HepG2 (cell line): ENCODE data around the gene C1orf146. TPM values are rescaled to one million over a fixed set of nuclear protein-coding genes. Genes with fewer than 3 reads are reported as not detected.

Experiments used
- ATAC-seq: fragments of 200-7000 bp; cut with Tn5 transposase; 3 replicates; pipeline ENCODE4 v1.9.1; 2020; ENCODE audit warnings: mild to moderate bottlenecking, moderate library complexity
- BruUV-seq: library from RNA; stranded (reverse); fragments of 400-500 nt; replicated peaks from 2 replicates; lab custom pipeline; 2021; lab: Mats Ljungman, UMichigan
- CTCF ChIA-PET: fragments of 300-600 bp; formaldehyde crosslinking; extraction: SDS; loops from one replicate; lab custom pipeline; 2021; ENCODE audit warnings: low total read pairs, inconsistent platforms, low intra/inter-chr PET ratio; lab: Yijun Ruan, JAX
- POLR2A ChIA-PET: fragments of 350-600 bp; sonication (Branson Sonifier 250); formaldehyde crosslinking; loops from one replicate; lab custom pipeline; 2020; ENCODE audit warnings: antibody characterized with exemption, inconsistent platforms; lab: Yijun Ruan, JAX
- DNase-seq: peaks from one replicate; pipeline ENCODE4 v3.0.0-alpha.2; 2015; ENCODE audit warnings: low spot score
- FAIRE-seq: peaks from 3 replicates; lab custom pipeline; 2011; peaks lifted over from hg19 to GRCh38; lab: Jason Lieb, UNC
- H2AFZ ChIP-seq: one replicate; pipeline ENCODE4 v1.6.1; 2011; ENCODE audit warnings: low read length, inconsistent platforms
- H3K27ac ChIP-seq: fragments of 300-600 bp; 3 replicates; pipeline ENCODE4 v1.8.0; 2011; ENCODE audit warnings: mixed run types, mild to moderate bottlenecking, mixed read lengths, low read length, inconsistent platforms; ENCODE audit not compliant: insufficient read depth; ENCODE audit errors: extremely low read length
- H3K27me3 ChIP-seq, 2 experiments: fragments of 200-600 bp in 1 of 2; 2 replicates in 1 of 2; 3 replicates in 1 of 2; pipeline versions ENCODE4 v1.6.0 to v1.8.0; 2011; ENCODE audit warnings: low read length in 2 of 2, mild to moderate bottlenecking in 2 of 2, moderate library complexity in 2 of 2, inconsistent platforms in 1 of 2; ENCODE audit not compliant: insufficient read depth in 2 of 2, control insufficient read depth in 1 of 2
- H3K36me3 ChIP-seq, 2 experiments: fragments of 200-600 bp in 1 of 2; replicated peaks in 1 of 2; 2 replicates in 1 of 2; 3 replicates in 1 of 2; pipeline versions ENCODE4 v1.5.1 to v1.8.0; 2011; ENCODE audit warnings: low read length in 2 of 2, inconsistent platforms in 1 of 2; ENCODE audit not compliant: insufficient read depth in 2 of 2, control insufficient read depth in 1 of 2
- H3K4me1 ChIP-seq: 2 replicates; pipeline ENCODE4 v1.5.1; 2012; ENCODE audit warnings: low read length, inconsistent platforms; ENCODE audit not compliant: insufficient read depth
- H3K4me2 ChIP-seq: 2 replicates; pipeline ENCODE4 v1.6.0; 2011; ENCODE audit warnings: low read depth, low read length, inconsistent platforms
- H3K4me3 ChIP-seq, 3 experiments: fragments of 200-600 bp in 1 of 3; sonication (generic), shearing (Covaris generic) in 1 of 3; replicated peaks in 1 of 3; 2 replicates each; pipeline ENCODE4 v1.5.1; 2011 to 2016; ENCODE audit warnings: low read length in 3 of 3, inconsistent platforms in 2 of 3, low read depth in 2 of 3, mild to moderate bottlenecking in 2 of 3, control low read depth in 1 of 3, mixed read lengths in 1 of 3; ENCODE audit not compliant: insufficient read depth in 1 of 3
- H3K79me2 ChIP-seq: one replicate; pipeline ENCODE4 v1.6.1; 2011; ENCODE audit warnings: low read length, inconsistent platforms; ENCODE audit not compliant: insufficient read depth
- H3K9ac ChIP-seq: 2 replicates; pipeline ENCODE4 v1.6.0; 2011; ENCODE audit warnings: mild to moderate bottlenecking, low read depth, low read length, inconsistent platforms; ENCODE audit not compliant: insufficient read depth
- H3K9me3 ChIP-seq: 2 replicates; pipeline ENCODE4 v1.5.1; 2012; ENCODE audit warnings: mild to moderate bottlenecking, low read length
- H4K20me1 ChIP-seq: 2 replicates; pipeline ENCODE4 v1.6.0; 2011; ENCODE audit warnings: inconsistent platforms, mild to moderate bottlenecking, low read length, moderate library complexity; ENCODE audit not compliant: insufficient read depth
- CBX2 ChIP-seq, 2 experiments: fragments of 200-600 bp in 1 of 2; sonication (generic); formaldehyde crosslinking in 1 of 2; IDR thresholded peaks; 2 replicates each; pipeline versions ENCODE4 v1.7.0 to v1.8.1; 2018 to 2022; ENCODE audit warnings: low read depth in 2 of 2, low read length in 1 of 2, mild to moderate bottlenecking in 1 of 2, missing genetic modification reagents in 1 of 2
- FLYWCH1 ChIP-seq: sonication (generic); formaldehyde crosslinking; IDR thresholded peaks from 2 replicates; pipeline ENCODE4 v1.8.1; 2023; ENCODE audit warnings: mild to moderate bottlenecking, missing genetic modification reagents
- FOXP1 ChIP-seq, 2 experiments: fragments of 450-650 bp in 1 of 2; IDR thresholded peaks; 2 replicates each; pipeline ENCODE4 v1.6.1; 2017 to 2018; ENCODE audit warnings: antibody characterized with exemption in 1 of 2
- GLMP ChIP-seq: sonication (generic); formaldehyde crosslinking; IDR thresholded peaks from 2 replicates; pipeline ENCODE4 v1.9.0; 2021; ENCODE audit warnings: missing genetic modification reagents, mild to moderate bottlenecking, borderline replicate concordance
- IRF2 ChIP-seq: IDR thresholded peaks from 2 replicates; pipeline ENCODE4 v1.6.1; 2018; ENCODE audit warnings: missing genetic modification reagents, missing compliant biosample characterization
- KAT2B ChIP-seq: fragments of 150-350 bp; IDR thresholded peaks from 2 replicates; pipeline ENCODE4 v1.6.1; 2014; ENCODE audit warnings: low read depth, low read length, borderline replicate concordance
- KMT2A ChIP-seq: sonication (generic); formaldehyde crosslinking; IDR thresholded peaks from 2 replicates; pipeline ENCODE4 v1.4.0; 2020; ENCODE audit warnings: missing genetic modification reagents
- MTA3 ChIP-seq: sonication (generic); formaldehyde crosslinking; IDR thresholded peaks from 2 replicates; pipeline ENCODE4 v1.4.0; 2020; ENCODE audit warnings: missing genetic modification reagents
- MTERF4 ChIP-seq: sonication (generic); formaldehyde crosslinking; IDR thresholded peaks from 2 replicates; pipeline ENCODE4 v1.8.0; 2023; ENCODE audit warnings: mild to moderate bottlenecking, missing genetic modification reagents
- PLRG1 ChIP-seq: fragments of 450-650 bp; conservative IDR thresholded peaks from 2 replicates; pipeline ENCODE4 v1.6.1; 2016
- POLR2A ChIP-seq, 2 experiments: IDR thresholded peaks; 2 replicates each; pipeline ENCODE4 v1.6.1; 2011; ENCODE audit warnings: low read depth in 2 of 2, low read length in 2 of 2, mild to moderate bottlenecking in 1 of 2, moderate library complexity in 1 of 2; ENCODE audit not compliant: insufficient read depth in 1 of 2
- PRPF4 ChIP-seq: fragments of 200-400 bp; formaldehyde crosslinking; IDR thresholded peaks from 2 replicates; pipeline ENCODE4 v1.6.1; 2016; ENCODE audit warnings: low read length, low read depth; ENCODE audit not compliant: poor library complexity, severe bottlenecking
- SRSF9 ChIP-seq: fragments of 200-400 bp; formaldehyde crosslinking; IDR thresholded peaks from 2 replicates; pipeline ENCODE4 v1.6.1; 2018; ENCODE audit warnings: borderline replicate concordance, mild to moderate bottlenecking, low read depth, low read length; ENCODE audit not compliant: insufficient read depth, poor library complexity, severe bottlenecking
- SRY ChIP-seq: sonication (generic); formaldehyde crosslinking; IDR thresholded peaks from 2 replicates; pipeline ENCODE4 v1.8.0; 2022; ENCODE audit warnings: mild to moderate bottlenecking, missing genetic modification reagents
- ZNF343 ChIP-seq: sonication (generic); formaldehyde crosslinking; IDR thresholded peaks from 2 replicates; pipeline ENCODE4 v1.4.0; 2020; ENCODE audit warnings: mild to moderate bottlenecking, missing genetic modification reagents
- WGBS: methylation state at CpG from one replicate; pipeline ENCODE4 v1.1.6; 2017; ENCODE audit warnings: low lambda C conversion rate; 5-methylcytosine and 5-hydroxymethylcytosine counted together
- in situ Hi-C: cut with HindIII; loops from 2 replicates; pipeline ENCODE4 v1.10.0; 2017; ENCODE audit warnings: low pct_unique_long_range_greater_than_20kb; ENCODE audit not compliant: extremely low pct_ligation_motif_present
- intact Hi-C: fragments of 100-400 bp; cut with micrococcal nuclease; formaldehyde crosslinking; loops from one replicate; pipeline ENCODE4 v1.10.0; 2022; ENCODE audit not compliant: unreplicated experiment
- polyA plus RNA-seq, 8 experiments: library from polyadenylated mRNA; depleted of rRNA in 3 of 8; stranded (reverse) in 7 of 8; unstranded in 1 of 8; fragments of >200 nt; fragmentation: Illumina TruSeq in 4 of 8; extraction: Trizol in 4 of 8; gene quantifications; 2 replicates each; pipeline versions ENCODE4 v1.2.1 to v1.2.3, GENCODE V29; 2011 to 2016; ENCODE audit warnings: low read depth in 4 of 8, missing spikeins in 1 of 8, mixed read lengths in 1 of 8; ENCODE audit not compliant: insufficient read depth in 1 of 8
- total RNA-seq, 5 experiments: library from RNA; depleted of rRNA; stranded (reverse); fragments of >200 nt; fragmentation: Illumina TruSeq; extraction: Trizol; gene quantifications; 2 replicates each; pipeline ENCODE4 v1.2.3, GENCODE V29; 2016; ENCODE audit warnings: low read depth in 1 of 5
- TF ChIP-seq, protein P1 (sequence below): sonication (generic); formaldehyde crosslinking; IDR thresholded peaks from 2 replicates; pipeline ENCODE4 v1.5.1; 2020; ENCODE audit warnings: missing genetic modification reagents, mild to moderate bottlenecking, borderline replicate concordance
- TF ChIP-seq, protein P2 (sequence below): sonication (generic); formaldehyde crosslinking; IDR thresholded peaks from 2 replicates; pipeline ENCODE4 v1.4.0; 2020; ENCODE audit warnings: low read depth, mild to moderate bottlenecking, missing genetic modification reagents
- TF ChIP-seq, protein P3 (sequence below): fragments of 450-650 bp; IDR thresholded peaks from 2 replicates; pipeline ENCODE4 v1.6.1; 2016

C1orf146 gene
- total and polyA plus RNA-seq, 2 of the 13 experiments (the other 11 are each of a cell fraction or from before 2014, with no cell fraction given): not detected

GRCh38 chr1:92230736-92231135 lies 13.0 kb downstream of the C1orf146 start (continued):
- TF ChIP-seq PRPF4 (no peak), FOXP1 (IDR thresholded peaks at IDR 0.05) (no peak), FOXP1 (CRISPR knock-in tag; IDR thresholded peaks at IDR 0.05) (no peak), MTERF4 (no peak), SRSF9 (no peak), PLRG1 (no peak), ZNF343 (CRISPR knock-in tag) (no peak), FLYWCH1 (CRISPR knock-in tag) (no peak), IRF2 (CRISPR knock-in tag) (no peak), GLMP (CRISPR knock-in tag) (no peak)
- TF ChIP-seq, protein P1, sequence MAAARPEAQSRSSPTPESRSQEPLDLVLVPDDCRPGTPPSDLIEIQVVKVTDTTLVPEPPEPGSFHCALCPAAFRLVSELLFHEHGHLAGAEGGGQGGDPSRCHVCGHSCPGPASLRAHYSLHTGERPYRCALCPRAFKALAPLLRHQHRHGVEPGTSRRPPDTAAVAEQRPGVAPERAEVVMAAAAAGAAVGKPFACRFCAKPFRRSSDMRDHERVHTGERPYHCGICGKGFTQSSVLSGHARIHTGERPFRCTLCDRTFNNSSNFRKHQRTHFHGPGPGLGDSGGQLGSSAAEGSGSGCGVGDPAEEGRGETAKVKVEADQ (CRISPR knock-in tag): no peak
- TF ChIP-seq, all 625 proteins: peak for 0

DNA sequence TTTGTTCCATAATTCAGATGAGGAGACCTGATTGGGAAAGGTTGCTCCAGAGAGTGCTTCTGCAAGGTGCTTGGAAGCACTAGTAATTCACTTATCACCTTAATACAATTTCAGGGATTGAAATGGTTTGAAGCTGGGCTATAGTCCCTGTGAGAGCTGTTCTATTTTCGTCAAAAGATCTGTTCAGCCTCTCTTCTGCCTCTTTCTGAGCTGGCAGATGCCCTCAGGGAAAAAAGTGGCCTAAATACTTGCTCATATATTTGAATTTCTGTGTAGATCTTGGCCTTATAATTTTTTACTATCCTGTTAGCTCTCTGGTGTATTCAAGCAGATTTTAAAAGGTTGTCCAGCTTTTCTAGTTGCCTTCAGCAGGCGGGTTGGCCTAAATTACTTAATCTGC lies 22.3 kb downstream of the C1orf146 start:
- Histone ChIP-seq H3K4me1 (no peaks in the 10 kb centered on the region), H4K20me1 (no peaks in the 10 kb centered on the region; the same call in 1 of the 2 replicates), H2AFZ (no peak overlapping the region), H3K36me3 (no peaks in the 10 kb centered on the region), H3K27me3 (no peaks in the 10 kb centered on the region), H3K27ac (no peak overlapping the region), H3K9me3 (no peaks in the 10 kb centered on the region), H3K4me2 (no peak overlapping the region), H3K9ac (no peak overlapping the region), H3K4me3 (no peak overlapping the region), H3K79me2 (no peaks in the 10 kb centered on the region)
- FAIRE-seq: no peak
- no peak for ATAC-seq
- ChIA-PET POLR2A (no interaction called here), CTCF (no interaction called here)
- BruUV-seq: no TSS peak
- 10% methylated on average over 2 of the region's 2 CpGs for WGBS
- in situ Hi-C loops (no loop called here), intact Hi-C loops (no loop called here)
- DNase-seq: no peak
- no peak for TF ChIP-seq KAT2B
- TF ChIP-seq SRY (CRISPR knock-in tag): no peak
- no peak for TF ChIP-seq CBX2 (IDR thresholded peaks at IDR 0.05; ENCODE audit: low read depth, low read length)
- TF ChIP-seq CBX2 (CRISPR knock-in tag; IDR thresholded peaks at IDR 0.05; ENCODE audit: low read depth): no peak
- TF ChIP-seq, protein P2, sequence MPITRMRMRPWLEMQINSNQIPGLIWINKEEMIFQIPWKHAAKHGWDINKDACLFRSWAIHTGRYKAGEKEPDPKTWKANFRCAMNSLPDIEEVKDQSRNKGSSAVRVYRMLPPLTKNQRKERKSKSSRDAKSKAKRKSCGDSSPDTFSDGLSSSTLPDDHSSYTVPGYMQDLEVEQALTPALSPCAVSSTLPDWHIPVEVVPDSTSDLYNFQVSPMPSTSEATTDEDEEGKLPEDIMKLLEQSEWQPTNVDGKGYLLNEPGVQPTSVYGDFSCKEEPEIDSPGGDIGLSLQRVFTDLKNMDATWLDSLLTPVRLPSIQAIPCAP (CRISPR knock-in tag): no peak
- TF ChIP-seq MTA3 (CRISPR knock-in tag): no peak
- TF ChIP-seq, protein P3, sequence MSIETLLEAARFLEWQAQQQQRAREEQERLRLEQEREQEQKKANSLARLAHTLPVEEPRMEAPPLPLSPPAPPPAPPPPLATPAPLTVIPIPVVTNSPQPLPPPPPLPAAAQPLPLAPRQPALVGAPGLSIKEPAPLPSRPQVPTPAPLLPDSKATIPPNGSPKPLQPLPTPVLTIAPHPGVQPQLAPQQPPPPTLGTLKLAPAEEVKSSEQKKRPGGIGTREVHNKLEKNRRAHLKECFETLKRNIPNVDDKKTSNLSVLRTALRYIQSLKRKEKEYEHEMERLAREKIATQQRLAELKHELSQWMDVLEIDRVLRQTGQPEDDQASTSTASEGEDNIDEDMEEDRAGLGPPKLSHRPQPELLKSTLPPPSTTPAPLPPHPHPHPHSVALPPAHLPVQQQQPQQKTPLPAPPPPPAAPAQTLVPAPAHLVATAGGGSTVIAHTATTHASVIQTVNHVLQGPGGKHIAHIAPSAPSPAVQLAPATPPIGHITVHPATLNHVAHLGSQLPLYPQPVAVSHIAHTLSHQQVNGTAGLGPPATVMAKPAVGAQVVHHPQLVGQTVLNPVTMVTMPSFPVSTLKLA: no peak
- TF ChIP-seq POLR2A (IDR thresholded peaks at IDR 0.05; ENCODE audit: insufficient read depth in 1 of 2, low read depth in 2 of 2, low read length in 2 of 2): no peak
- TF ChIP-seq KMT2A (CRISPR knock-in tag): no peak
